Spleen (tissue), 11 donors: Measurements from ENCODE around the gene ARID4B. TPM values are rescaled to one million over a fixed set of nuclear protein-coding genes. Genes with fewer than 3 reads are reported as not detected.

Experiments
- DNase-seq: peaks from one replicate; pipeline ENCODE4 v3.0.0-alpha.2; 2020
- H3K27ac ChIP-seq, 8 donors: fragments of 200-600 bp; sonication (generic) in 7 of 8; 1 replicate in 4 of 8; 2 replicates in 4 of 8; pipeline versions ENCODE4 v1.5.0 to v1.8.0; 2016 to 2021; ENCODE audit warnings: inconsistent platforms in 4 of 8, mild to moderate bottlenecking in 4 of 8, moderate library complexity in 1 of 8
- H3K27me3 ChIP-seq, 7 donors: fragments of 200-600 bp; sonication (generic) in 6 of 7; replicated peaks in 1 of 7; 1 replicate in 4 of 7; 2 replicates in 3 of 7; pipeline versions ENCODE4 v1.5.0 to v1.8.0; 2016 to 2021; ENCODE audit warnings: inconsistent platforms in 3 of 7, mild to moderate bottlenecking in 1 of 7
- H3K36me3 ChIP-seq, 6 donors: fragments of 200-600 bp; sonication (generic) in 5 of 6; 1 replicate in 4 of 6; 2 replicates in 2 of 6; pipeline versions ENCODE4 v1.5.0 to v1.8.0; 2016 to 2021; ENCODE audit warnings: inconsistent platforms in 2 of 6
- H3K4me1 ChIP-seq, 6 donors: fragments of 200-600 bp; sonication (generic) in 5 of 6; 1 replicate in 3 of 6; 2 replicates in 3 of 6; pipeline versions ENCODE4 v1.5.0 to v1.8.0; 2016 to 2021; ENCODE audit warnings: inconsistent platforms in 3 of 6
- H3K4me3 ChIP-seq, 8 donors: fragments of 200-600 bp; sonication (generic) in 7 of 8; 1 replicate in 4 of 8; 2 replicates in 4 of 8; pipeline versions ENCODE4 v1.5.0 to v1.8.0; 2016 to 2021; ENCODE audit warnings: inconsistent platforms in 4 of 8, mild to moderate bottlenecking in 4 of 8, moderate library complexity in 2 of 8
- H3K9me3 ChIP-seq, 8 donors: fragments of 200-600 bp; sonication (generic) in 7 of 8; 1 replicate in 4 of 8; 2 replicates in 4 of 8; pipeline versions ENCODE4 v1.5.0 to v1.8.0; 2016 to 2021; ENCODE audit warnings: inconsistent platforms in 4 of 8
- POLR2A ChIP-seq, 3 donors: fragments of 450-650 bp; IDR thresholded peaks; one replicate each; pipeline ENCODE4 v1.5.1; 2017; ENCODE audit warnings: antibody characterized with exemption in 3 of 3, mild to moderate bottlenecking in 1 of 3
- POLR2AphosphoS5 ChIP-seq, 3 donors: sonication (generic); formaldehyde crosslinking; IDR thresholded peaks; one replicate each; pipeline ENCODE4 v1.5.1; 2017; ENCODE audit warnings: antibody characterized with exemption in 3 of 3
- WGBS, 5 donors: extraction: QIAGEN DNeasy Blood & Tissue Kit in 3 of 5; methylation state at CpG; one replicate each; pipeline versions ENCODE4 v1.1.5 to v1.1.7; 2013 to 2018; 5-methylcytosine and 5-hydroxymethylcytosine counted together
- intact Hi-C: fragments of 100-400 bp; cut with DNase I; formaldehyde crosslinking; loops from one replicate; pipeline ENCODE4 v1.15.0; 2023; ENCODE audit warnings: low total_unique reads
- polyA plus RNA-seq, 3 donors: library from polyadenylated mRNA; stranded (reverse); fragments of 200-250 nt; gene quantifications; one replicate each; pipeline ENCODE4 v1.2.1, GENCODE V29; 2013
- total RNA-seq, 7 donors: library from RNA; depleted of rRNA in 3 of 7; stranded (reverse); fragments of >200 nt in 3 of 7; fragmentation: NEBNext Ultra II Directional in 4 of 7; extraction: Animal tissue kit (Norgen Biotek cat#: 25700) in 4 of 7; gene quantifications; one replicate each; pipeline versions ENCODE4 v1.1.0 to v1.2.1, GENCODE V29; 2016 to 2021
- TF ChIP-seq, protein P1 (sequence below), 11 experiments: fragments of 200-600 bp in 7 of 11; fragments of 450-650 bp in 4 of 11; sonication (generic) in 4 of 11; IDR thresholded peaks in 8 of 11; conservative IDR thresholded peaks in 3 of 11; 1 replicate in 7 of 11; 2 replicates in 4 of 11; pipeline versions ENCODE4 v1.4.0 to v1.8.0; 2016 to 2021; ENCODE audit warnings: antibody characterized with exemption in 11 of 11, inconsistent platforms in 4 of 11, mild to moderate bottlenecking in 1 of 11
- donor health status: healthy with polysubstance abuse.
- donor health status: DM: no; HTN: no; CAD: no; lungs with moderate emphysema.
- donor health status: DM: no; HTN: no; CAD: no.
- donor health status: Bipolar disorder and iron deficiency.
- donor health status: healthy.
- donor health status: DM: no; HTN: no; CAD: no.
- donor health status: DM: yes; HTN: yes; CAD: no.

The ARID4B gene
- total and polyA plus RNA-seq, 10 donors: 13.2 to 82.0 (median 65.6) TPM

DNA sequence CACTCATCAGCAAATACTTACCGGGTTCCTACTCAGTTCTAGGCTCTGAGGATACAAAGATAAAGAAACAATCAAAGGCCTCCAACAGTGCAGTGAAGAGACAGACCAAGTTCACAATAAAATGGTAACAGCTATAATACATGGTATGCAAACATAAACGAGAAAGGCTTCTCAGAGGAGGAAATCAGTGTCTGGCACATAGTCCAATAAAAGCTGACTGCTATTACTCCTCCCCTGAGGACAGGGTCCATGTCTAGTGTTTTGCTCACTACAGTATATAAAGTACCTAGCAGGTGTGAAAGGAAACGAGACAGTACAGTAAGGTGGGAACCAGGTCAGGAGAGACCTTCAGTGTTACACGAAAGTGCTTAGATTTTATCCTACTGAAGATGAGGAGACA lies 171.2 kb downstream of the ARID4B start:
- intact Hi-C loops: no loop called here
- no peak overlapping the region for H3K27ac ChIP-seq
- WGBS, 5 donors: 84 to 89% (median 85%) methylated on average over 4 of the region's 4 CpGs
- no peaks in the 10 kb centered on the region for H3K9me3 ChIP-seq
- H3K4me1 ChIP-seq: peaks cover 8 to 64% (median 33%) of the 10 kb centered on the region in 6 donors
- H3K4me3 ChIP-seq: no peak overlapping the region
- H3K27me3 ChIP-seq: no peaks in the 10 kb centered on the region
- DNase-seq: no peak
- H3K36me3 ChIP-seq: peaks cover 0 to 82% (median 62%) of the 10 kb centered on the region in 6 donors
- TF ChIP-seq POLR2A (IDR thresholded peaks at IDR 0.05) (no peak), POLR2AphosphoS5 (IDR thresholded peaks at IDR 0.05) (no peak)
- TF ChIP-seq, protein P1, sequence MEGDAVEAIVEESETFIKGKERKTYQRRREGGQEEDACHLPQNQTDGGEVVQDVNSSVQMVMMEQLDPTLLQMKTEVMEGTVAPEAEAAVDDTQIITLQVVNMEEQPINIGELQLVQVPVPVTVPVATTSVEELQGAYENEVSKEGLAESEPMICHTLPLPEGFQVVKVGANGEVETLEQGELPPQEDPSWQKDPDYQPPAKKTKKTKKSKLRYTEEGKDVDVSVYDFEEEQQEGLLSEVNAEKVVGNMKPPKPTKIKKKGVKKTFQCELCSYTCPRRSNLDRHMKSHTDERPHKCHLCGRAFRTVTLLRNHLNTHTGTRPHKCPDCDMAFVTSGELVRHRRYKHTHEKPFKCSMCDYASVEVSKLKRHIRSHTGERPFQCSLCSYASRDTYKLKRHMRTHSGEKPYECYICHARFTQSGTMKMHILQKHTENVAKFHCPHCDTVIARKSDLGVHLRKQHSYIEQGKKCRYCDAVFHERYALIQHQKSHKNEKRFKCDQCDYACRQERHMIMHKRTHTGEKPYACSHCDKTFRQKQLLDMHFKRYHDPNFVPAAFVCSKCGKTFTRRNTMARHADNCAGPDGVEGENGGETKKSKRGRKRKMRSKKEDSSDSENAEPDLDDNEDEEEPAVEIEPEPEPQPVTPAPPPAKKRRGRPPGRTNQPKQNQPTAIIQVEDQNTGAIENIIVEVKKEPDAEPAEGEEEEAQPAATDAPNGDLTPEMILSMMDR (IDR thresholded peaks at IDR 0.05 in 8 of 11, conservative IDR thresholded peaks at IDR 0.05 in 3 of 11): no peak

DNA sequence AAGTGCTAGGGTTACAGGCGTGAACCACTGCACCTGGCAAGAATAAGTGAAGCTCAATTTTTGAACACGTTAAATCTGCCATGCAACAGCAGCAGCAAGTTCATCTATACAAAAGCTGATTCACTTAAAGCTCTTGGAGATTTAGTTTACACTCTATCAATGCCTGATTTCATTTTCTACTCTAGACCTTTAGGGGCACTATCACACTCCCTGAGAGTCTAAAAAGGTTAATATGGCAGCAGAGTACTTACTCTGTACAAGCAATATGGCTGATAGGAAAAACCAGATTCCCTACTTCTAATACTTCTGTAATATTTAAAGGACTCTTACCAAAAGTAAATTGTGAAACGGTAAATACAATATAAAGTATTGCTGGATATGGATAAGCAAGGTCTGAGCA lies 171.7 kb downstream of the ARID4B start:
- peaks cover 0 to 87% (median 66%) of the 10 kb centered on the region in 6 donors for H3K36me3 ChIP-seq
- WGBS, 5 donors: 94 to 100% (median 98%) methylated on average over 3 of the region's 3 CpGs
- TF ChIP-seq POLR2A (IDR thresholded peaks at IDR 0.05) (no peak), POLR2AphosphoS5 (IDR thresholded peaks at IDR 0.05) (no peak)
- TF ChIP-seq, protein P1 (IDR thresholded peaks at IDR 0.05 in 8 of 11, conservative IDR thresholded peaks at IDR 0.05 in 3 of 11): no peak

DNA sequence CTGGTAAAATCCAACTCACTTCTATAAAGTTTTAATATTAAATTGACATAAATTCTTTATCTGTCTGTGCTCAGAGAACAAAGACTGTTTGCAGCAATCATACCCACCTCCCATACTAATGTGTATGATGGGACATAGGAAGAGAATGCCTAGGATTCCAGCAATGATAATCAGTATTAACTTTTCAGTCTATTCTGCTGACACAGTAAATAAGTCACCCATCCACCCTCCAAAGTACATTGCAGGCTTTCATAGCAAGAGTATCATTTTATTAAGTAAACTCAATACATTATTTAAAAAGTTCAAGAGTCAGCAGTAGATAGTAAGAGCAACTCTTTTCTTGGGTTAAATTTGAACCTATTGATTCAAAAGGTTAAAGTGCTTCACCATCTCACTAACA lies 175.7 kb downstream of the ARID4B start:
- no peak overlapping the region for H3K4me3 ChIP-seq
- H3K9me3 ChIP-seq: no peaks in the 10 kb centered on the region
- intact Hi-C loops: no loop called here
- H3K36me3 ChIP-seq: peaks cover 0 to 100% (median 90%) of the 10 kb centered on the region in 6 donors
- TF ChIP-seq POLR2AphosphoS5 (IDR thresholded peaks at IDR 0.05) (no peak), POLR2A (IDR thresholded peaks at IDR 0.05) (no peak)
- TF ChIP-seq, protein P1 (IDR thresholded peaks at IDR 0.05 in 8 of 11, conservative IDR thresholded peaks at IDR 0.05 in 3 of 11): no peak
- H3K4me1 ChIP-seq: peaks cover 0 to 39% (median 6%) of the 10 kb centered on the region in 6 donors
- no peak for DNase-seq
- no peaks in the 10 kb centered on the region for H3K27me3 ChIP-seq
- no peak overlapping the region for H3K27ac ChIP-seq

More for the DNA sequence above, 171.7 kb downstream of the ARID4B start:
- H3K4me3 ChIP-seq: no peak overlapping the region
- H3K27me3 ChIP-seq: no peaks in the 10 kb centered on the region
- DNase-seq: no peak
- H3K9me3 ChIP-seq: no peaks in the 10 kb centered on the region
- intact Hi-C loops: no loop called here
- peaks cover 8 to 65% (median 30%) of the 10 kb centered on the region in 6 donors for H3K4me1 ChIP-seq
- no peak overlapping the region for H3K27ac ChIP-seq

DNA sequence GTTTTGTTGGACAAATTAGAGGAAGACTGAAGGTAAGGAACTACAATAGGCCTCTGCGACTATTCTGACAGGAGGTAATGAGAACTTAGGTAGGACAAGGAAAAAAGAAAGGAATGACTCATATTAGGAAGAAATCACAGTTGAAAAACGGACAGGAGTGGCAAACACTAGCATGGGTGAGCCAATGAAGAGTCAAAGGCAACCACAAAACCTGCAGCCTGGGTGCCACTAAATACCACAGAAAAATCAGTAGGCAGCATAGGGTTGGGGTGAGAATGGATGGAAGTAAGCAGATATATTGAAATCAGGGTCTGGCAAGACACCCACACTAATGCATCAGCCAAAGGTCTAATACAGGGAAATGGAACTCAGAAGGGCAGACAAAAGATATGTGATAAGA lies 176.9 kb downstream of the ARID4B start:
- DNase-seq: no peak
- H3K4me3 ChIP-seq: no peak overlapping the region
- H3K36me3 ChIP-seq: peaks cover 0 to 100% (median 90%) of the 10 kb centered on the region in 6 donors
- intact Hi-C loops: no loop called here
- no peaks in the 10 kb centered on the region for H3K27me3 ChIP-seq
- 77 to 87% (median 85%) methylated on average over 2 of the region's 2 CpGs for WGBS, 5 donors
- H3K27ac ChIP-seq: no peak overlapping the region
- H3K9me3 ChIP-seq: no peaks in the 10 kb centered on the region
- TF ChIP-seq POLR2AphosphoS5 (IDR thresholded peaks at IDR 0.05): no peak
- TF ChIP-seq, protein P1 (IDR thresholded peaks at IDR 0.05 in 8 of 11, conservative IDR thresholded peaks at IDR 0.05 in 3 of 11): no peak
- no peak for TF ChIP-seq POLR2A (IDR thresholded peaks at IDR 0.05)
- H3K4me1 ChIP-seq: peaks cover 0 to 27% (median under 1%) of the 10 kb centered on the region in 6 donors
